GM21390 (cell line): ENCODE data around the gene TEX48.

Experiments used
- ATAC-seq: cut with Tn5 transposase; IDR thresholded peaks from one replicate; pipeline ENCODE4 v1.9.1; 2021; ENCODE audit not compliant: unreplicated experiment

TEX48 gene

GRCh38 chr9:114694146-114694545 is 12.2 kb upstream of the TEX48 start:
- ATAC-seq: no peak

- ATAC-seq: no peak
Measured at GRCh38 chr9:114693248-114693855, 11.4 kb upstream of the TEX48 start.

GRCh38 chr9:114691956-114692295 is 9.9 kb upstream of the TEX48 start:
- ATAC-seq: no peak

GRCh38 chr9:114691046-114691955 is 9.3 kb upstream of the TEX48 start:
- peak; percentile 65 for ATAC-seq

GRCh38 chr9:114690308-114690707 is 8.3 kb upstream of the TEX48 start:
- no peak for ATAC-seq

- ATAC-seq: no peak
Measured at GRCh38 chr9:114689813-114690212, 7.8 kb upstream of the TEX48 start.

- no peak for ATAC-seq
Measured at GRCh38 chr9:114688909-114689610, 7.1 kb upstream of the TEX48 start.

- no peak for ATAC-seq
Measured at GRCh38 chr9:114688379-114688778, 6.4 kb upstream of the TEX48 start.

GRCh38 chr9:114687034-114687433 is 5.0 kb upstream of the TEX48 start:
- no peak for ATAC-seq

- no peak for ATAC-seq
Measured at GRCh38 chr9:114685951-114686350, 4.0 kb upstream of the TEX48 start.

- ATAC-seq: no peak
Measured at GRCh38 chr9:114684036-114684435, 2.0 kb upstream of the TEX48 start.

GRCh38 chr9:114682846-114683245 is 854 bp upstream of the TEX48 start:
- ATAC-seq: no peak

GRCh38 chr9:114680259-114681001 is 1.6 kb downstream of the TEX48 start:
- no peak for ATAC-seq

- no peak for ATAC-seq
Measured at GRCh38 chr9:114678795-114679194, 3.2 kb downstream of the TEX48 start.

GRCh38 chr9:114678130-114678529 is 3.9 kb downstream of the TEX48 start:
- no peak for ATAC-seq

GRCh38 chr9:114677418-114677817 is 4.6 kb downstream of the TEX48 start:
- no peak for ATAC-seq

- no peak for ATAC-seq
Measured at GRCh38 chr9:114676901-114677300, 5.1 kb downstream of the TEX48 start.

GRCh38 chr9:114674798-114675540 is 7.0 kb downstream of the TEX48 start:
- ATAC-seq: no peak

GRCh38 chr9:114674076-114674797 is 7.8 kb downstream of the TEX48 start:
- no peak for ATAC-seq

- ATAC-seq: no peak
Measured at GRCh38 chr9:114671605-114672004, 10.4 kb downstream of the TEX48 start.
